ENCODE data around the gene ATF4. TPM values are rescaled to one million over a fixed set of nuclear protein-coding genes. Genes with fewer than 3 reads are reported as not detected.

The ATF4 gene
- total RNA-seq, 1 experiment from 2014 or later = 608 TPM

DNA sequence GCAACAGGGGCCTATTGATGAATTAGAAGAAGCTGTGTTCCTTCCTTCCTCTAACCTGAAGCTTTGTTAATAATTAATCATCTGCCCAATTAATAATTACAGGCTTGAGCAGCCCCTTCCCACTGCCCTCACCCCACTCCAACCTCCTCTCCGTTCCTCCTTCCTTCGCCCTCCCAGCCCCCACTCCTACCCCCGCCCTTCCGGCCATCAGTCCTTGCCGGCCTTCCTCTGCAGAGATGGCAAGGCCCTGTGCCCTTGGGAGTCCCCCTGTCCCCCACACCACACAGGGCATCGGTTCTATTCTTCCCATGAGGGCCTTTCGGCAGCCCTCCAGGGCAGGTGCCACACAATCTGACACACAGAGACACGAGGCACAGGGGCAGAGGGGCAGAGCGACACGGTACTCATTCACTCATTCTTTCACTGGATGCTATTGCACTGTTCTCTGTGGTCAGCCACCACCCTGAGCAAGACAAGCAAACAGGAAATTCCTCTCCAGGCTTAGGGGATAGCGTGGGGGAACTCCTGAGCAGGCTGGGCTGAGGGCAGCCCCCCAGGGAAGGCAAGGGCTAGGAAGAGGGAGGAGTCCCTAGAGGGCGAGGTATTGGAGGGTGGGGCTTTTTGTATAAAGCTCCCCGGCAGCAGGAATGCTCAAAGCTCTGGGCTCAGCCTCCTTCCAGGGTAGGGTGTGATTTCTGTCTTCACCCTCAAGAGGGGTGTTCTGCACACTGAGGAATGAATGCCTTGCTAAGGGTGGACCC, 48.8 kb upstream of the ATF4 start:
- H3K36me3 ChIP-seq (ENCODE audit: control insufficient read depth in 1 of 2, insufficient read depth in 2 of 2, low read length in 2 of 2) = no peaks in the 10 kb centered on the region
- no peak overlapping the region for H3K4me2 ChIP-seq (ENCODE audit: low read length)
- no peaks in the 10 kb centered on the region for H3K27me3 ChIP-seq (ENCODE audit: insufficient read depth, low read length)
- ChIA-PET CTCF (no interaction called here), RAD21 (ENCODE audit: low non-redundant PET in 1 of 2, low total read pairs in 2 of 2, uncharacterized antibody in 2 of 2, unreplicated experiment in 2 of 2) (no interaction called here), POLR2A (no interaction called here)
- H3K4me1 ChIP-seq (ENCODE audit: control insufficient read depth in 1 of 2, insufficient read depth in 2 of 2, low read length in 2 of 2) = peaks cover 0 to 13% of the 10 kb centered on the region in 2 experiments; a peak in 1 of 4 replicates
- no peaks in the 10 kb centered on the region for H3K9me3 ChIP-seq (ENCODE audit: control insufficient read depth in 1 of 2, insufficient read depth in 1 of 2, low read depth in 1 of 2, low read length in 2 of 2)
- no peak overlapping the region for H3K4me3 ChIP-seq (replicated peaks in 1 of 2; ENCODE audit: low read depth in 1 of 2, low read length in 2 of 2)
- ATAC-seq = peak; percentile 38; the same call in 1 of the 2 replicates
- no peaks in the 10 kb centered on the region for H4K20me1 ChIP-seq (ENCODE audit: insufficient read depth)
- H3K9ac ChIP-seq (ENCODE audit: low read length) = no peak overlapping the region
- no peak for DNase-seq (ENCODE audit: low read depth, low spot score)
- no TSS peak for BruUV-seq (replicated peaks)
- no peak overlapping the region for H2AFZ ChIP-seq (ENCODE audit: low read depth, low read length, poor library complexity, severe bottlenecking)
- TF ChIP-seq EZH2 (IDR thresholded peaks at IDR 0.05) = no peak
- TF ChIP-seq RAD21 (IDR thresholded peaks at IDR 0.05; ENCODE audit: low read depth) = no peak
- TF ChIP-seq SIN3A (IDR thresholded peaks at IDR 0.05; ENCODE audit: low read depth) = no peak
- TF ChIP-seq ZFX (IDR thresholded peaks at IDR 0.05) = no peak
- TF ChIP-seq CTCF (IDR thresholded peaks at IDR 0.05 in 2 of 3, conservative IDR thresholded peaks at IDR 0.05 in 1 of 3; ENCODE audit: borderline replicate concordance in 1 of 3, insufficient read depth in 1 of 3, low read depth in 2 of 3, low read length in 2 of 3) = no peak
- no peak for TF ChIP-seq POLR2AphosphoS5 (IDR thresholded peaks at IDR 0.05; ENCODE audit: low read depth, low read length)
- TF ChIP-seq CBX3 (IDR thresholded peaks at IDR 0.05; ENCODE audit: low read depth) = no peak
- TF ChIP-seq EZH2phosphoT487 (IDR thresholded peaks at IDR 0.05; ENCODE audit: borderline replicate concordance) = no peak
- TF ChIP-seq SP1 (IDR thresholded peaks at IDR 0.05; ENCODE audit: low read depth) = no peak
- TF ChIP-seq POLR2A (IDR thresholded peaks at IDR 0.05; ENCODE audit: borderline replicate concordance, extremely low read depth, insufficient read depth, insufficient read length) = no peak
- TF ChIP-seq ZNF274 (IDR thresholded peaks at IDR 0.05; ENCODE audit: low read depth, low read length) = no peak
- no peak for TF ChIP-seq EGR1 (IDR thresholded peaks at IDR 0.05; ENCODE audit: low read depth)
- TF ChIP-seq, protein P1, sequence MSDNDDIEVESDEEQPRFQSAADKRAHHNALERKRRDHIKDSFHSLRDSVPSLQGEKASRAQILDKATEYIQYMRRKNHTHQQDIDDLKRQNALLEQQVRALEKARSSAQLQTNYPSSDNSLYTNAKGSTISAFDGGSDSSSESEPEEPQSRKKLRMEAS (IDR thresholded peaks at IDR 0.05) = no peak
- TF ChIP-seq CEBPB (IDR thresholded peaks at IDR 0.05; ENCODE audit: low read depth) = no peak
- no peak for TF ChIP-seq FOSL1 (IDR thresholded peaks at IDR 0.05; ENCODE audit: low read depth)
- no peak for TF ChIP-seq YY1 (IDR thresholded peaks at IDR 0.05; ENCODE audit: extremely low read depth, insufficient replicate concordance, low read depth, low read length)
- TF ChIP-seq REST (IDR thresholded peaks at IDR 0.05; ENCODE audit: low read depth) = no peak
- no peak for TF ChIP-seq SRF (IDR thresholded peaks at IDR 0.05; ENCODE audit: low read depth)
- TF ChIP-seq JUND (IDR thresholded peaks at IDR 0.05) = no peak
- no peaks in the 10 kb centered on the region for H3K79me2 ChIP-seq (ENCODE audit: insufficient read depth, low read length)
- intact Hi-C loops (cut with micrococcal nuclease) = no loop called here
- no peak overlapping the region for H3K27ac ChIP-seq (ENCODE audit: low read depth, low read length)
- no peaks in the 10 kb centered on the region for H3K9me2 ChIP-seq (ENCODE audit: insufficient read depth)
